HG02938 (cell line): Measurements from ENCODE around the gene HPGDS.

Source experiments
- ATAC-seq: cut with Tn5 transposase; IDR thresholded peaks from one replicate; pipeline ENCODE4 v1.9.1; 2021; ENCODE audit warnings: mild to moderate bottlenecking, moderate library complexity; ENCODE audit not compliant: unreplicated experiment

The HPGDS gene

GRCh38 chr4:94262163-94263016 is 80.2 kb downstream of the HPGDS start:
- no peak for ATAC-seq

GRCh38 chr4:94256828-94257227 is 85.8 kb downstream of the HPGDS start:
- no peak for ATAC-seq

GRCh38 chr4:94256144-94256783 is 86.4 kb downstream of the HPGDS start:
- no peak for ATAC-seq

GRCh38 chr4:94253036-94253435 is 89.6 kb downstream of the HPGDS start:
- no peak for ATAC-seq

- no peak for ATAC-seq
Observed at GRCh38 chr4:94251094-94251493, 91.5 kb downstream of the HPGDS start.
